GM18873 (cell line): ENCODE data around the gene SLC2A4RG.
A peak's percentile ranks its signal among the peaks of the same experiment; 100 is the strongest.

Source experiments
- ATAC-seq: cut with Tn5 transposase; IDR thresholded peaks from one replicate; pipeline ENCODE4 v1.9.1; 2021; ENCODE audit warnings: mild to moderate bottlenecking, moderate library complexity, moderate number of reproducible peaks; ENCODE audit not compliant: unreplicated experiment, low FRiP score

The SLC2A4RG gene

DNA sequence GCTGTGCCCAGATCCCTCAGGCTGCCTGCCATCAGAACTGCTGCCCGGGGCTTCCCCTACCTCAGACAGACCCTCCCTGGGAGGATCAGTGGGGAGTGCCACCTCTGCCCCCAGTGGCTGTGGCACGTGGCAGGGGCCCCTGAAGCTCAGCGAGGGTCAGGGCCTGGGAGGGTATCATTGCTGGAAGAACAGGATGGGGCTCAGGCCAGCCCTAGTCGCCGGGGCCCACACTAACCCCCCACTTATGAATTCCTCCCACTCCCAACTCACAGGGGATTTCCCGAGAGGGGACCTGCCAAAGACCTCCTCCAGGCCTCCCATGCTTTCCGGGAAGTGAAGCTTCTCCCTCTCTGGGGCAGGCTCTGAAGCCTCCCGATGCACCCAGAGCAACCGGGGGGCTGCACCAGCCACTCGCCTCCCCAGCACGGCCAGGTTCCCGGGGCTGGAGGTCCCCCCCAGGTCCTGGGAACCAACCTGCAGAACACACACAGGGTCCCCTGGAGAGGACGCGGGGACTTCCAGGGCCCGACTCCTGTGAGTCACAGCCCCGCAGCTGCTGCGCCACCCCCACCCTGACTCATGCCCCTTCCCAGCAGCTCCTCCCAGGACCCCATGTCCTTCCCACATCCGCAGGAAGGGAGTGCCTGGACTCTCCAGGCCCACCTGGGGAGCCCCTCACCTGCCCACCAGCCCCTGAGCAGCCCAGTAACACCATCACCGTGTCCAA, 40.7 kb upstream of the SLC2A4RG start:
- ATAC-seq, result no peak

DNA sequence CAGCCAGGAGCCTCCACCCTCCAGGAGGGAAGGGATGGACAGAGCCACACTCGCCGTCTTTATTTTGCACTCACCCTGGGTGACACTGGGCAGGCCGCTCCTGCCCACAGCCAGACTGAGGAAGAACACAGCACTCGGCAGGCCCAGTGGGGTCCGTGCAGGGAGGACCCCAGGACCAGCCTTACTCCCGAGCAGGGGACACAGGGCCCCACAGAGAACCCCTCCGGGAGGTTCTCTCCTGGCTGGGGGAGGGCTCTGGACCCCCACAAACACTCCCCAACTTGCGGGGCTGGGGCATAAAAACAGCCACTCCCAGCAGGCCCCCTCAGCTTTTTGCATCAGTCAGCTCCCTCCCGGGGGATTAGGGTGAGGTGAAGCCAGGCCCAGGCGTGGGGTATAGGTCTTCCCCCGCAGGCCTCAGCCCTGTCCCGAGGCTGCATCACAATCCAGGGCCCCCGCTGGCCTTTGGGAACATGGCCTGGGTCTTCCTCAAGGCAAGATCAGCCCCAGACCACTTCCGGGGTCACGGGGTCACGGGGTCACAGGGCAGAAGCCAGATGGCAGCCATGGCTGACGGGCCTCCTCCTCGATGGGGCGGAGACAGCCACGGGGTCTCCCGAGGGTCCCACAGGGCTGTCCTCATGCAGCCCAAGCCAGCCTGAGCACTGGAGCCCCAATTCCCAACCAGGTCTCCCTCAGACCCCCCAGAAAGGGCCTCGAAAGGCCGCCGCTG, 39.9 kb upstream of the SLC2A4RG start:
- no peak for ATAC-seq

DNA sequence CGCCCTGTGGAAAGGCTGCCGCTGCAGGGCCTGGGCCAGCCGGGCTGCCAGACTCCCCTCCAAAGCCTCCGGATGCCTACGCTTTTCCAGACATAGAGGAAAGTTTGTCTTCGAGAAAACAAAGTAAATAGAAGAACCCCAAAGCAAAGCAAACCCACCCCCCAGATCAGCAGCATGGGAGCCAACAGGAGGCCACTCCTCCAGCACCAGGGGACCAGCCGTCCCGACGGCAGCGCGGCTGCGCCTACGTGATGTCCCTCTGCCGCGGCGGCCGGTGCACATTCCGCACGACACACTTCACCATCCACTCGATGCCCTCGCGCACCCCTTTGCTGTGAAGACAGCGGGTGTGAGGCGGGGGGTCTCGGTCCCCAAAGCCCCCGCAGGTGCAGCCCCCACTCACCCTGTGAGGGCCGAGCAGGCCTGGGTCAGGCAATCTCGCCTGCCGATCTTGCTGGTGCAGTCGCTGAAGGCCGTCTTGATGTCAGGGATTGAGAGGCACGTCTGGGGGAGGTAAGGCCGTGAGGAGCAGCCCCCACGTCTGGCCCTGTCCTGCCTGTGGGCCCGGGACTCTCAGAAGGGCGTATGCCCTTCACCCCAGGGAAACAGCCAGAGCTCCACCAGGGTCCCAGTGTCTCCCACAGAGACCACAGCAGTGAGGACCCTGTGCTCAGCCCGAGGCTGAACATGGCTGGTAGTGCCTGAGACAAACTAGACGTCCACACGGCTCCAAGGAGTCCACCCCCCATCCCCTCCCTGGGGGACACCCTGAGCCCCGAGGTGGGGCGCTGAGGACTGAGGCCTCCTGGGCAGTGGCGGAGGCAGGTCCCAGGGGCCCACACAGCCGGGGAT, 39.2 kb upstream of the SLC2A4RG start:
- ATAC-seq, result no peak

- ATAC-seq, result no peak
Measured at GRCh38 chr20:63701051-63701328, 38.6 kb upstream of the SLC2A4RG start.

DNA sequence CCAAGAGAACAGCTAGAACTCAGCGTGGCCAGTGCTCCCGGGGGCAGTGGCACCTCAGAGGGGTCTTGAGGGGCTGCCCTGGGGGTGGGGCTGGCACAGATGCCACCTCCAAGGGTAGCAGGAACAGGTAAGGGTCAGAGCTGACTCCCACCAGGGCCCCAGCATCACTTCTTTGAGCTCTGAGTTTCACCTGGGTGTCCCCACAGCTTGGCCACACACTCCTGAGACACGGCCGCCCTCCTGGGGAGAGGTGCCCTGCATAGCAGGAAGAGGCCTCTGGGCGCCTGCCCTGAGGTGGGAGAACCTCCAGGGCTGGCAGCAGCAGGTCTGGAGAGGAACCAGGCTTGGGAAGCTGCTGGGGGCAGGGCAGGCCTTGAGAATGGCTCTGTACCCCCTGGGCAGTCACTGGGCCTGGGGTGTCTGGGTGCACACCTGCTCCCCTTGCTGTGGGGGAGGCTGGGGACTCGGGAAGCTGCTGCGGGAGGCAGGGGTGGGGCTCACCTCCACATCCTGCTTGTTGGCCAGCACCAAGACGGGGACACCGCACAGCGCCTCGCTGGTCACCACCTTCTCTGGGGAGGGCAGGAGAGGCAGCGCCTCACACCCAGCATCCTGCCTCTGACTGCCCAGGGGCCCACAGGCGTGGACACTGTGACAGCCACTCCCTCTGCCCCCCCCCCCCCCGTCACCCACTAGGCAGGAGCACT, 38.1 kb upstream of the SLC2A4RG start:
- no peak for ATAC-seq

DNA sequence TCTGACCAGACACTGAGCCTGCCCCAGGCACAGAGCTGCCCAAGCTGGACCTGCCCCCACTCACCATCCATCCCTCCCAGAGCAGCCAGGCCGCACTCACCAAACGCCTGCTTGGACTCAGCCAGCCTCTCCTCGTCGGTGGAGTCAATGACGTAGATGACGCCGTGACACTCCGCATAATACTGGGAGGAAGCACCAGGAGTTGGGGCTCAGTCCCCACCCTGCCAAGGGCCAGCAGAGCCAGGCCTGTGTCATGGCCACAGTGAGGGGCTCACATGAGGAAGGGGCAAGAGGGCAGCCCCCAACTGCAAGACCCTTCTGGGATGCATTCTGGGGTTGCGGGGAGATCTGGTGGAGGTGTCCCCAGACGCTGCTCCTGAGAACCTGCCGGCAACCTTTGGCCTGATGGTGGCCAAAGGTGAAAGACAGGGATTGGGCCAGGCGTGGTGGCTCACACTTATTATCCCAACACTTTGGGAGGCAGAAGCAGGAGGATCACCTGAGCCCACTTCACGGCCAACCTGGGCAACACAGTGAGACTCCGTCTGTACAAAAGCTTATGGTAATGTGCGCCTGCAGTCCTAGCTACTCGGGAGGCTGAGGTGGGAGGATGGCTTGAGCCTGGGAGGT, 37.4 kb upstream of the SLC2A4RG start:
- ATAC-seq, result no peak

DNA sequence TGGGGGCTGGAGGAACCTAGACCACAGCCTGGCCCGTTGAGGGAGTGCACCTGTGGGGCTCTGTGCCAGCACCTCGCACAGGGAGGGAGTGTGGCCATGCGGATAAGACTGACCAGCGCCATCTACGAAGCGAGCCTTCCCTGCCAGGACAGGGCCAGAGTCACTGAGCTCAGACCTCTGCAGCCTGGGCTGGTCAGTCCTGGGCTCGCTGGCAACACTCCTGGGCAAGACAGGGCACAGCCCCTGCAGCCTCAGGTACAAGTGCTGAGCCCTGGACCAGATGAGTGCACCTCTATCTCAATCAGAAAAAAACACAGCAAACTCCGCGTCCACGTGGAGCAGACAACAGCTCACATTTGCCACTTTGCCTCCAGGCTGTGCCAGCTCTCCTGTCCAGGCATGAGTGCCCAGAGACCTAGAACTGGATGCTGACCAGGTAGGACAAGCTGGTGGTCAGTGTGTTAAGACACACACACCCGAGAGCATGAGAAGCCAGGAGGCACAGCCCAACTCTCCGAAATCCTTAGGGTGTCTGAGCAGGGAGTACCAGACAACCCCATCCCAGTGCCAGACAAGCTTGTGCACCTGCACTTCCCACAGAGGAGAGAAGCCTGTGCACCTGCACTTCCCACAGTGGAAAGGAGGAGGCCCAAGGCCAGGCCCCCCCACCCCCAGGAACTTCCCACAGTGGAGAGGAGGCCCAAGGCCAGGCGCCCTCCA, 36.7 kb upstream of the SLC2A4RG start:
- ATAC-seq, result no peak

- no peak for ATAC-seq
Measured at GRCh38 chr20:63703471-63703975, 36.1 kb upstream of the SLC2A4RG start.

- ATAC-seq, result no peak
Measured at GRCh38 chr20:63703976-63704748, 35.4 kb upstream of the SLC2A4RG start.

- ATAC-seq, result no peak
Measured at GRCh38 chr20:63704749-63705117, 34.8 kb upstream of the SLC2A4RG start.

DNA sequence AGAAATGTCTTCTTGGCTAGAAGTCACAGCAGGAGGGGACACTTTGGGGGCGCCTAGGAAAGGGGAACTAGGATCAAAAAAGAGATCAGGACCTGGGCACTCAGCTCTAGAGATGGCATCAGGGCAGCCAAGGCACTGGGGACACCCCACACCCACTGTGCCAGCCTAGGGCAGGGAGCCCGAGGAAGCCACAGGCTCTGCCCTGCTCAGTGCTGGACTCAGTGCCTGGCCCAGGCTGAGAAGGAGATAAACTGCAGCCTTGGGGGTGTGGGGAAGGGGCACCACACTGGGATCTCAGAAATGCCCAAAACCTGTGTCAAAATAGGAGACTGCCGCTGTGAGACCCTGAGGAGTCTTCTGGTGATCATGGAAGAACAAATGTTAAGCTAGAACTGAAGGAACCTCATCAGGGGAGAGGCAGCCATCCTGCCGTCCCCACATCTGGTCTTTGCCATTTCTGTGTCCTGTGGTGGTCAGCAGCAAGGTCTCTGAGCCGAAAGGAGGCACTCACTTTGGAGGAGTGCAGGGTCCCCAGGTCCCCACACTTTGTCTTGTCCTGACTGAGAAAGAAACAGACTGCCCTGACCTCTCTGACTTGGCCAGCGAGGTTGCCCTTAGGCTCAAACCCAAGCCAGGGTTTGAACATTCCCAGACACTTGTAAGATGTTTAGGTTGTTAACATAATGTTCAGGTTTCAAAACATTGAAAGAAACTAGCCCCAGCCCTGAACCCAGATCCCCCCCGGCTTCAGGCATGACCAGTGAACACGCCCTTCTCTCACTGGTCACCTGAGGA, 34.1 kb upstream of the SLC2A4RG start:
- ATAC-seq, result no peak

GRCh38 chr20:63706027-63706695, 33.4 kb upstream of the SLC2A4RG start:
- no peak for ATAC-seq

- no peak for ATAC-seq
Measured at GRCh38 chr20:63706852-63707557, 32.6 kb upstream of the SLC2A4RG start.

- ATAC-seq, result peak; percentile 48
Measured at GRCh38 chr20:63707558-63708300, 31.8 kb upstream of the SLC2A4RG start, which contains the start of the genes ARFRP1 and ZGPAT. Gene ARFRP1, minus strand, starts transcription at chr20:63707976. Its CDS starts 885 bp downstream, at chr20:63707091. Gene ZGPAT, plus strand, starts transcription at chr20:63708039. Its CDS starts 542 bp downstream, at chr20:63708581.

GRCh38 chr20:63708301-63709148, 31.1 kb upstream of the SLC2A4RG start:
- no peak for ATAC-seq
